ENCODE measurements around the gene CLDN1.
A peak's percentile ranks its signal among the peaks of the same experiment; 100 is the strongest.

The CLDN1 gene

DNA sequence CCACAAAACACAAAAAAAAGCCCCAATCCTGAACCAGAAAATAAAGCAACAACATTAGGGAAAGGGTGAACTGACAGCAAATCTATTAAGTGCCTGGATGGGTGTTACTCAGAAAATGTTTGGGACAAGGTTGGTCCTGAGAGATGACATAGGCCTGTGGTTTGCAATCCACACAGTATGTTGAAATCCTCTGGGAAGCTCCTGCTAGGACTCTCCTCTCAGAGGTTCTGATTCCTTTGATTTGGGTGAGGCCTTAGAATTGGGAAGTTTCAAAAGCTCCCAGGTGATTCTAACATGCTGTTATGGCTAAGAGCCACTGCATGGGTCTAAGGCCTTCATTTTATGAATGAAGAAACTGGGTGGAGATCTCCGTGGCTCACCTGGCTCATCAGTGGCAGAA is 18.4 kb downstream of the CLDN1 start:
- no peak for TF ChIP-seq POLR2A (IDR thresholded peaks at IDR 0.05; ENCODE audit: extremely low read depth, insufficient read length)
- TF ChIP-seq CTCF (IDR thresholded peaks at IDR 0.05; ENCODE audit: low read depth, low read length) = no peak
- no peak for TF ChIP-seq MAX (IDR thresholded peaks at IDR 0.05; ENCODE audit: low read depth, low read length)
- no peak for TF ChIP-seq MYC (IDR thresholded peaks at IDR 0.05; ENCODE audit: low read depth, low read length)
- H3K4me3 ChIP-seq (ENCODE audit: low read depth, low read length) = no peak overlapping the region
- no peak for DNase-seq (ENCODE audit: low read depth)

- DNase-seq (ENCODE audit: low read depth) = no peak
- no peak for TF ChIP-seq POLR2A (IDR thresholded peaks at IDR 0.05; ENCODE audit: extremely low read depth, insufficient read length)
- no peak for TF ChIP-seq MAX (IDR thresholded peaks at IDR 0.05; ENCODE audit: low read depth, low read length)
- no peak for TF ChIP-seq CTCF (IDR thresholded peaks at IDR 0.05; ENCODE audit: low read depth, low read length)
- TF ChIP-seq MYC (IDR thresholded peaks at IDR 0.05; ENCODE audit: low read depth, low read length) = no peak
- no peak overlapping the region for H3K4me3 ChIP-seq (ENCODE audit: low read depth, low read length)
These were observed 19.9 kb downstream of the CLDN1 start for GRCh38 chr3:190302212-190302867.

GRCh38 chr3:190301591-190301990 is 20.7 kb downstream of the CLDN1 start:
- no peak overlapping the region for H3K4me3 ChIP-seq (ENCODE audit: low read depth, low read length)
- peak; percentile 14 for DNase-seq (ENCODE audit: low read depth)
- TF ChIP-seq CTCF (IDR thresholded peaks at IDR 0.05; ENCODE audit: low read depth, low read length) (no peak), MYC (IDR thresholded peaks at IDR 0.05; ENCODE audit: low read depth, low read length) (no peak), POLR2A (IDR thresholded peaks at IDR 0.05; ENCODE audit: extremely low read depth, insufficient read length) (no peak)

GRCh38 chr3:190299969-190300368 is 22.3 kb downstream of the CLDN1 start:
- no peak for DNase-seq (ENCODE audit: low read depth)
- no peak overlapping the region for H3K4me3 ChIP-seq (ENCODE audit: low read depth, low read length)
- TF ChIP-seq MYC (IDR thresholded peaks at IDR 0.05; ENCODE audit: low read depth, low read length) (no peak), POLR2A (IDR thresholded peaks at IDR 0.05; ENCODE audit: extremely low read depth, insufficient read length) (no peak), CTCF (IDR thresholded peaks at IDR 0.05; ENCODE audit: low read depth, low read length) (no peak), MAX (IDR thresholded peaks at IDR 0.05; ENCODE audit: low read depth, low read length) (no peak)

GRCh38 chr3:190294030-190294429 is 28.2 kb downstream of the CLDN1 start:
- TF ChIP-seq MAX (IDR thresholded peaks at IDR 0.05; ENCODE audit: low read depth, low read length) = no peak
- TF ChIP-seq POLR2A (IDR thresholded peaks at IDR 0.05; ENCODE audit: extremely low read depth, insufficient read length) = no peak
- TF ChIP-seq MYC (IDR thresholded peaks at IDR 0.05; ENCODE audit: low read depth, low read length) = no peak
- TF ChIP-seq CTCF (IDR thresholded peaks at IDR 0.05; ENCODE audit: low read depth, low read length) = no peak
- H3K4me3 ChIP-seq (ENCODE audit: low read depth, low read length) = no peak overlapping the region
- DNase-seq (ENCODE audit: low read depth) = no peak

DNA sequence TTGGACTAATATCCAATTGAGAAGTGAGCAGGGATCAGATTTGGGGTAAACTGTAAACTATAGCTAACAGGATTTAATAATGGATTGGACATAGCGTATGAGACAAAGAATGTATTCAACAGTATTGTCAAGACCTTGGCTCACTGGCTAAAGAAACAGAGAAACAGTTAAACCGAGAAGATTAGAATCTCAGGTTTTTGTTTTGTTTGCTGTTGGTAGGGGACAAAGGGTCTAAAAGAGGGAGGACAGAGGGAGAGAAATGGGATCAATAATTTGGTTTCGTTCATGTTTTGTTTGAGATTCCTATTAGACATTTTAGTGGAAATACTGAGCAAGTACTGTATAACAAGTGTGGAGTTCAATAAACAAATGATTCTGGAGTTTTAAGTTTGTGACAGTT is 28.6 kb downstream of the CLDN1 start:
- no peak for DNase-seq (ENCODE audit: low read depth)
- H3K4me3 ChIP-seq (ENCODE audit: low read depth, low read length) = no peak overlapping the region
- TF ChIP-seq MYC (IDR thresholded peaks at IDR 0.05; ENCODE audit: low read depth, low read length) (no peak), MAX (IDR thresholded peaks at IDR 0.05; ENCODE audit: low read depth, low read length) (no peak), CTCF (IDR thresholded peaks at IDR 0.05; ENCODE audit: low read depth, low read length) (no peak), POLR2A (IDR thresholded peaks at IDR 0.05; ENCODE audit: extremely low read depth, insufficient read length) (no peak)
